ENCODE measurements around the gene SPEF2. TPM values are rescaled to one million over a fixed set of nuclear protein-coding genes. Genes with fewer than 3 reads are reported as not detected.

The SPEF2 gene
- total RNA-seq, 2 experiments from 2014 or later, result 0.03 TPM; not detected in 1

GRCh38 chr5:35717718-35718117, 100.1 kb downstream of the SPEF2 start:
- ChIA-PET CTCF (ENCODE audit: unreplicated experiment) (no interaction called here), POLR2A (no interaction called here)
- Histone ChIP-seq H3K79me2 (ENCODE audit: insufficient read depth, low read depth, low read length) (no peaks in the 10 kb centered on the region), H4K20me1 (ENCODE audit: insufficient read depth, low read length) (no peaks in the 10 kb centered on the region), H3K36me3 (ENCODE audit: insufficient read depth, low read length) (no peaks in the 10 kb centered on the region; the same call in 1 of the 2 replicates), H3K4me3 (ENCODE audit: low read depth, low read length, poor library complexity, severe bottlenecking) (no peak overlapping the region), H3K9me3 (ENCODE audit: low read length) (no peaks in the 10 kb centered on the region), H3K9me2 (ENCODE audit: insufficient read depth, low read length) (no peaks in the 10 kb centered on the region), H3K4me2 (ENCODE audit: low read length) (no peak overlapping the region), H2AFZ (ENCODE audit: low read length) (no peak overlapping the region), H3K27ac (ENCODE audit: low read depth, low read length, poor library complexity, severe bottlenecking) (no peak overlapping the region), H3K4me1 (ENCODE audit: insufficient read depth, low read length, poor library complexity, severe bottlenecking) (no peaks in the 10 kb centered on the region)
- intact Hi-C loops (cut with micrococcal nuclease; ENCODE audit: unreplicated experiment), result loop anchor here (5.0 kb wide), 1 partner anchor 210 kb away; no protein-coding TSS in a partner anchor
- no TSS peak for BruUV-seq (replicated peaks)
- TF ChIP-seq CTCF (conservative IDR thresholded peaks at IDR 0.05; ENCODE audit: low read length) (peak; percentile 53), EZH2phosphoT487 (IDR thresholded peaks at IDR 0.05; ENCODE audit: borderline replicate concordance, low read depth, low read length) (no peak)
- no peak for DNase-seq (ENCODE audit: low spot score)

- Histone ChIP-seq H3K4me1 (ENCODE audit: insufficient read depth, low read length, poor library complexity, severe bottlenecking) (no peaks in the 10 kb centered on the region), H2AFZ (ENCODE audit: low read length) (no peak overlapping the region), H3K4me3 (ENCODE audit: low read depth, low read length, poor library complexity, severe bottlenecking) (no peak overlapping the region), H3K4me2 (ENCODE audit: low read length) (no peak overlapping the region), H3K9me3 (ENCODE audit: low read length) (no peaks in the 10 kb centered on the region), H3K36me3 (ENCODE audit: insufficient read depth, low read length) (no peaks in the 10 kb centered on the region), H3K27ac (ENCODE audit: low read depth, low read length, poor library complexity, severe bottlenecking) (no peak overlapping the region), H3K79me2 (ENCODE audit: insufficient read depth, low read depth, low read length) (no peaks in the 10 kb centered on the region), H4K20me1 (ENCODE audit: insufficient read depth, low read length) (no peaks in the 10 kb centered on the region), H3K9me2 (ENCODE audit: insufficient read depth, low read length) (no peaks in the 10 kb centered on the region)
- ChIA-PET POLR2A (no interaction called here), CTCF (ENCODE audit: unreplicated experiment) (no interaction called here)
- TF ChIP-seq CTCF (conservative IDR thresholded peaks at IDR 0.05; ENCODE audit: low read length) (no peak), EZH2phosphoT487 (IDR thresholded peaks at IDR 0.05; ENCODE audit: borderline replicate concordance, low read depth, low read length) (no peak)
- no TSS peak for BruUV-seq (replicated peaks)
- intact Hi-C loops (cut with micrococcal nuclease; ENCODE audit: unreplicated experiment), result no loop called here
- no peak for DNase-seq (ENCODE audit: low spot score)
Measured at GRCh38 chr5:35735718-35736117, 118.1 kb downstream of the SPEF2 start.

DNA sequence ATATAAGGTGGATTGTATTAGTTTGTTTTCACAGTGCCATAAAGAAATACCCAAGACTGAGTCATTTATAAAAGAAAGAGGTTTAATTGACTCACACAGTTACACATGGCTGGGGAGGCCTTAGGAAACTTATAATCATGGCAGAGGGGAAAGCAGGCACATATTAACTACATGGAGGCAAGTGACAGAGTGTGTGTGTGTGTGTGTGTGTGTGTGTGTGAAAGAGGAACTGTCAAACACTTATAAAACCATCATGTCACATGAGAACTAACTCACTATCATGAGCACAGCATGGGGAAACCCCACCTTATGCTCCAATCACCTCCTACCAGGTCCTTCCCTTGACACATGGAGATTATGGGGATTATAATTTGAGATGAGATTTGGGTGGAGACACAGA, 118.6 kb downstream of the SPEF2 start:
- H3K9me2 ChIP-seq (ENCODE audit: insufficient read depth, low read length), result no peaks in the 10 kb centered on the region
- H2AFZ ChIP-seq (ENCODE audit: low read length), result no peak overlapping the region
- ChIA-PET CTCF (ENCODE audit: unreplicated experiment) (no interaction called here), POLR2A (no interaction called here)
- no peaks in the 10 kb centered on the region for H3K9me3 ChIP-seq (ENCODE audit: low read length)
- no peaks in the 10 kb centered on the region for H4K20me1 ChIP-seq (ENCODE audit: insufficient read depth, low read length)
- no peak for DNase-seq (ENCODE audit: low spot score)
- no peak overlapping the region for H3K4me3 ChIP-seq (ENCODE audit: low read depth, low read length, poor library complexity, severe bottlenecking)
- H3K4me1 ChIP-seq (ENCODE audit: insufficient read depth, low read length, poor library complexity, severe bottlenecking), result no peaks in the 10 kb centered on the region
- H3K36me3 ChIP-seq (ENCODE audit: insufficient read depth, low read length), result no peaks in the 10 kb centered on the region
- no peak overlapping the region for H3K4me2 ChIP-seq (ENCODE audit: low read length)
- H3K27ac ChIP-seq (ENCODE audit: low read depth, low read length, poor library complexity, severe bottlenecking), result no peak overlapping the region
- BruUV-seq (replicated peaks), result no TSS peak
- TF ChIP-seq CTCF (conservative IDR thresholded peaks at IDR 0.05; ENCODE audit: low read length) (no peak), EZH2phosphoT487 (IDR thresholded peaks at IDR 0.05; ENCODE audit: borderline replicate concordance, low read depth, low read length) (no peak)
- intact Hi-C loops (cut with micrococcal nuclease; ENCODE audit: unreplicated experiment), result no loop called here
- H3K79me2 ChIP-seq (ENCODE audit: insufficient read depth, low read depth, low read length), result no peaks in the 10 kb centered on the region
